ENCODE data around the gene RSPH10B2.
"Not testable (repeated sequence)": the region's sequence is repeated elsewhere in the genome, so short reads cannot be mapped to it uniquely, and the experiment has no call there.

RSPH10B2 gene

GRCh38 chr7:6831018-6831725 lies 77.3 kb downstream of the RSPH10B2 start:
- H3K4me3 ChIP-seq (ENCODE audit: low read depth, low read length) = no peak overlapping the region
- DNase-seq (ENCODE audit: low read depth) = no peak

- no peak for DNase-seq (ENCODE audit: low read depth)
- no peak overlapping the region for H3K4me3 ChIP-seq (ENCODE audit: low read depth, low read length)
Measured at GRCh38 chr7:6833636-6834035, 79.7 kb downstream of the RSPH10B2 start.

DNA sequence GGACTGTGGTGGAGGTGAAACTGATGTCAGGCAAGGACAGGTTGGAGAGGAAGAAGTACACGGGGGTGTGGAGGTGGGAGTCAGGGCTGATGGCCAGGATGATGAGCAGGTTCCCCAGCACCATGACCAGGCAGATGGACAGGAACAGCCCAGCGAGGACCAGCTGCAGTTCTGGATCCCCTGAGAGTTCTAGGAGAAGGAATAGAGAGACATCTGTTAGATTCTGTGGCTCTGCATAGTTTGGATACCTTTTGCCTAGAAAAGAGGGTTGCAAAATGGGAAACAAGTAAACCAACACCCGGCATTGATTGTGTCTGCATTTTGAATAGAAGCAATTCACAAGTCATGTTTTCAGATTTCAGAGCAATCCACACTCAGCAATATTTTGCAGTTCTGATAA lies 81.6 kb downstream of the RSPH10B2 start:
- not testable (repeated sequence) for DNase-seq (ENCODE audit: low read depth); H3K4me3 ChIP-seq (ENCODE audit: low read depth, low read length)

DNA sequence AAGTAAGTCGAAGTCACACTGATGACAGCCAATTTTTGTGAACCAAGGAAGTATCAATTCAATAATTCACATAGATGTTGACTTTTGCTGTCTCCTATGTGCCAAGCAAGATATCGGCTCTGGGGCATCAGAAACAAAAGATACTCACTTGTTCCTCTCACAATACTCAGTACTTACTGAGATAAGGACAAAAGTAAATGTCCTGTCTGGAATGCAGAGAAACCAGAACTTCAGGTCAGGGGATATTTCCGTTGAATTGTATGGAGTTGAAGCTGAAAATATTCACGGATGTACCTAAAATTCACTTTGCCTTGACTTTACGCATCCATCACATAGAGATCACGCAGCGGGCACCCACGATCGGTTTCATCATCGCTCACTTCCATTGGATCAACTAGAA lies 83.2 kb downstream of the RSPH10B2 start:
- not testable (repeated sequence) for DNase-seq (ENCODE audit: low read depth); H3K4me3 ChIP-seq (ENCODE audit: low read depth, low read length)

- not testable (repeated sequence) for H3K4me3 ChIP-seq (ENCODE audit: low read depth, low read length); DNase-seq (ENCODE audit: low read depth)
Measured at GRCh38 chr7:6842278-6842921, 88.5 kb downstream of the RSPH10B2 start.

DNA sequence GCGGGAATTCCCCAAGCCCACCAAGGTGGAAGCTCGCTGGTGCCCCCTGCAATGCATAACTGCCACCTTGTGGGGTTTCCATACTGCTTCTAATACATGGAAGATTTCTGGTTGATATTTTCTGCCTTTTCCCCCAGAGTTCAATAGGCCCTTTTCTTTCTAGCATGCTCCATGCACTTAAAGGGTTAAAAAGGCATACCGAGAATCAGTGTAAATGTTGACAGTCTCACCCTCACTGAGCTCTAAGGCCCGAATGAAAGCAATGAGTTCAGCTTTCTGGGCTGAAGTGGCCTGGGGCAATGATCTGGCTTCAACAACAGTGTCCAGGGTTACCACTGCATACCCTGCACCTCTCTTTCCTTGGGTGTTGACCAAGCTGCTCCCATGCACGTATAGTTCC lies 89.2 kb downstream of the RSPH10B2 start:
- not testable (repeated sequence) for DNase-seq (ENCODE audit: low read depth)

DNA sequence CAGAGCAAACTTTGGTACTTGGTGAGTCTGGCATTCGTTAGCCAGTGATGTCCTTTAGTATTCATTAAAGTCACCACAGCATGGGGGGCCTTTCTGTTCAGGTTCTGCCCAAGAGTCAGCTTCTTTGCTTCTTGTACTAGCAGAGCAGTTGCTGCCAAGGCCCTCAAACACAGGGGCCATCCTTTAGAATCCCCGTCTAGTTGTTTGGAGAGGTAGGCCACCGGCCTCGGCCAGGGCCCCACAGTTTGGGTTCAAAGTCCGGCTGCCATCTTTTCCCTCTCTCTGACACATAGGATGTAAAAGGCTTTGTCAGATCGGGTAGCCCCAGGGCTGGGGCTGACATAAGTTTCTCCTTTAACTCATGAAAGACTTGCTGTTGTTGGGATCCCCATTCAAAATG lies 89.8 kb downstream of the RSPH10B2 start:
- DNase-seq (ENCODE audit: low read depth) = not testable (repeated sequence)

More for the DNA sequence above, 89.2 kb downstream of the RSPH10B2 start:
- not testable (repeated sequence) for H3K4me3 ChIP-seq (ENCODE audit: low read depth, low read length)

DNA sequence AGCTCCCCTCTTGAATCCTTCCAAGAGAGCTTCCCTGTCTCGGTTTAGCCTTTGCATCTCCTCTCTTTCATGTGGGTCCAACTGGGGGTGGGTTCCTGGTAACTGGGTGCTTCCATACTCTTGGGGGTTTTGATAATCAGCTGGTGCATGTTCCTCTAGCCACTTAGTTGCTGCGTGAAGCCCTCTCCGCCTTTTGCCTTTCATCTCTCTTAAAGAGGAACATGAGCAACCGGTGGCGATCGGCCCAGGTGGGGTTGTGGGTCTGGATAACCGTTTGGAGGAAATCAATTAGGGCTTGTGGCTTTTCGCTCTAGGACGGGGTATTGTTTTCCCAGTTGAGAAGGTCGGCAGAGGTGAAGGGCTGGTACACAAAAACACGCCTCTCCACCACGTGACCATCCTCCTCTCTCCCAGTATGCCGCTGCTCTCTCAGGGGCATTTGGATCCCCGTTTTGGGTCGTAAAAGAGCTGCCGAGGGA lies 92.1 kb downstream of the RSPH10B2 start:
- not testable (repeated sequence) for H3K4me3 ChIP-seq (ENCODE audit: low read depth, low read length); DNase-seq (ENCODE audit: low read depth)

More for the DNA sequence above, 89.8 kb downstream of the RSPH10B2 start:
- not testable (repeated sequence) for H3K4me3 ChIP-seq (ENCODE audit: low read depth, low read length)

GRCh38 chr7:6847751-6848150 lies 93.8 kb downstream of the RSPH10B2 start:
- not testable (repeated sequence) for H3K4me3 ChIP-seq (ENCODE audit: low read depth, low read length); DNase-seq (ENCODE audit: low read depth)

All from skeletal muscle cell (primary cell).